ENCODE measurements around the gene PTPRCAP.

PTPRCAP gene

DNA sequence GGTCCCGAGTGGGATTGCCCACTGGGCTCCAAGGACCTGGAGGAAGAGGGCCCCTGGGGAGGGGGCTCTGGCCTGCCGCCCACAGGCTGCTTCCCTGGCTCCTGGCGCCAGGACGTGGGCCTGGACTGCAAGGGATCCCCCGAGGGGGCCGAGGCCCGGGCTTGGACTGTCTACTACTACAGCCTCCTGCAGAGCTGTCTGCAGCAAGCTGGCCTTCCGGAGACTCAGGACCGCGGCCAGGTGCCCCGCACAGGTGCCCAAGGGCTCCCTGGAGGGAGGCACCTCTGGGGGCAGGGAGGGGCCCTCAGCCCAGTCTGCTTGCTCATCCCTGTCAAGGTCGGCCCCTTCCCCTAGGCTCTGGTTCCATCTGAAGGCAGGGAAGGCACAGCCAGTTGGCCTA is 20.1 kb downstream of the PTPRCAP start:
- Histone ChIP-seq H3K9ac (no peak overlapping the region), H3K4me2 (no peak overlapping the region), H3K4me3 (IDR thresholded peaks at IDR 0.05; ENCODE audit: insufficient read depth, low read depth, low read length) (no peak overlapping the region), H3K27ac (no peak overlapping the region), H3K79me2 (ENCODE audit: insufficient read depth, low read depth) (no peaks in the 10 kb centered on the region), H3K27me3 (ENCODE audit: insufficient read depth, low read depth) (peaks cover 10% of the 10 kb centered on the region; the same call in 1 of the 2 replicates), H2AFZ (ENCODE audit: low read depth) (no peak overlapping the region), H3K4me1 (ENCODE audit: low read depth, poor library complexity, severe bottlenecking) (peaks cover 12% of the 10 kb centered on the region), H4K20me1 (ENCODE audit: insufficient read depth) (no peaks in the 10 kb centered on the region), H3K36me3 (ENCODE audit: insufficient read depth) (no peaks in the 10 kb centered on the region)
- TF ChIP-seq, protein P1, sequence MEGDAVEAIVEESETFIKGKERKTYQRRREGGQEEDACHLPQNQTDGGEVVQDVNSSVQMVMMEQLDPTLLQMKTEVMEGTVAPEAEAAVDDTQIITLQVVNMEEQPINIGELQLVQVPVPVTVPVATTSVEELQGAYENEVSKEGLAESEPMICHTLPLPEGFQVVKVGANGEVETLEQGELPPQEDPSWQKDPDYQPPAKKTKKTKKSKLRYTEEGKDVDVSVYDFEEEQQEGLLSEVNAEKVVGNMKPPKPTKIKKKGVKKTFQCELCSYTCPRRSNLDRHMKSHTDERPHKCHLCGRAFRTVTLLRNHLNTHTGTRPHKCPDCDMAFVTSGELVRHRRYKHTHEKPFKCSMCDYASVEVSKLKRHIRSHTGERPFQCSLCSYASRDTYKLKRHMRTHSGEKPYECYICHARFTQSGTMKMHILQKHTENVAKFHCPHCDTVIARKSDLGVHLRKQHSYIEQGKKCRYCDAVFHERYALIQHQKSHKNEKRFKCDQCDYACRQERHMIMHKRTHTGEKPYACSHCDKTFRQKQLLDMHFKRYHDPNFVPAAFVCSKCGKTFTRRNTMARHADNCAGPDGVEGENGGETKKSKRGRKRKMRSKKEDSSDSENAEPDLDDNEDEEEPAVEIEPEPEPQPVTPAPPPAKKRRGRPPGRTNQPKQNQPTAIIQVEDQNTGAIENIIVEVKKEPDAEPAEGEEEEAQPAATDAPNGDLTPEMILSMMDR (conservative IDR thresholded peaks at IDR 0.05; ENCODE audit: low read depth, low read length) = no peak

DNA sequence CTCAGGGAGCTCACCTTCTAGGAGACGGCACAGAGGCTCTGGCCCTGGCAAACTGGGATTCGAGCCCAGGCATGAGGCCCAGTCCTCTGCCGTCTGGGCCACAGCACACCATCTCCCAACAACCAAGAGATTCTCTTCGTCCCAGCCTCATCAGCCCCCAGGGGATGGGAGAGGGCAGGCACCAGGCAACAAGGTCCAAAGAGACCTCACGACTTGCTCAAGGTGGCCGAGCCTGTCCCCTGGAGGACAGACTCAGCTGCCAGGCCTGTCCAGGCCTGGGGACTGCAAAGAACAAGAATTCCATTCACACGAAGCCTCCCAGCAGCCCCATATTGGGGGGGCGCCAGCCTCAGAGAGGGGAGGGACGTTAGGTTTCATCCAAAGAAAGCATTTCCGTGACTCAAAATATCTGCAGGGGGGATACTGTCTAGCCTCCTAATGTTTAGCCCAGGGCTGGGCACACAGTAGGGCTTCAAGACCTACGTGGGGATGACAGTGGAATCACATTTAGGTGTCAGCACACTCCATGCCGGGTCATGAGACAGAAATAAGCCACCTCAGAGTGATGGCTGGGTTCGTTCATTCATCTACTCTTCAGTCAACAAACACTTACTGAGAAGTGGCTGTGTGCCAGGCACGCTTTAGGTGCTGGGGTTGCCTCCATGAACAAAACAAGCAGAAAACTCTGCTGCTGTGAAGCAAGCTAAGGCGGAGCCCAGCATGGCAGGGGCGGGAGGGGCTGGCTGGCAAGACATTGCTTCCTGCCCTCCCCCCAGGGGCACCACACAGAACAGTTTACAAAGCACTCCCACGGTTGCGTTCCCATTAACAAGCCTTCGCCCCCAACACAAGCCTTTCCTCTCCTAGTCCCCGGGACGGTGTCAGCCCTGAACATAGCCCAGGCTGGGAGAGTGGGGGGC is 20.8 kb downstream of the PTPRCAP start:
- Histone ChIP-seq H3K27me3 (ENCODE audit: insufficient read depth, low read depth) (peaks cover 12% of the 10 kb centered on the region; the same call in 1 of the 2 replicates), H3K36me3 (ENCODE audit: insufficient read depth) (no peaks in the 10 kb centered on the region), H3K4me1 (ENCODE audit: low read depth, poor library complexity, severe bottlenecking) (peaks cover 11% of the 10 kb centered on the region), H3K9ac (no peak overlapping the region), H3K79me2 (ENCODE audit: insufficient read depth, low read depth) (no peaks in the 10 kb centered on the region), H3K4me2 (no peak overlapping the region), H4K20me1 (ENCODE audit: insufficient read depth) (no peaks in the 10 kb centered on the region), H3K4me3 (IDR thresholded peaks at IDR 0.05; ENCODE audit: insufficient read depth, low read depth, low read length) (no peak overlapping the region), H2AFZ (ENCODE audit: low read depth) (no peak overlapping the region), H3K27ac (no peak overlapping the region)
- TF ChIP-seq, protein P1 (conservative IDR thresholded peaks at IDR 0.05; ENCODE audit: low read depth, low read length) = no peak

DNA sequence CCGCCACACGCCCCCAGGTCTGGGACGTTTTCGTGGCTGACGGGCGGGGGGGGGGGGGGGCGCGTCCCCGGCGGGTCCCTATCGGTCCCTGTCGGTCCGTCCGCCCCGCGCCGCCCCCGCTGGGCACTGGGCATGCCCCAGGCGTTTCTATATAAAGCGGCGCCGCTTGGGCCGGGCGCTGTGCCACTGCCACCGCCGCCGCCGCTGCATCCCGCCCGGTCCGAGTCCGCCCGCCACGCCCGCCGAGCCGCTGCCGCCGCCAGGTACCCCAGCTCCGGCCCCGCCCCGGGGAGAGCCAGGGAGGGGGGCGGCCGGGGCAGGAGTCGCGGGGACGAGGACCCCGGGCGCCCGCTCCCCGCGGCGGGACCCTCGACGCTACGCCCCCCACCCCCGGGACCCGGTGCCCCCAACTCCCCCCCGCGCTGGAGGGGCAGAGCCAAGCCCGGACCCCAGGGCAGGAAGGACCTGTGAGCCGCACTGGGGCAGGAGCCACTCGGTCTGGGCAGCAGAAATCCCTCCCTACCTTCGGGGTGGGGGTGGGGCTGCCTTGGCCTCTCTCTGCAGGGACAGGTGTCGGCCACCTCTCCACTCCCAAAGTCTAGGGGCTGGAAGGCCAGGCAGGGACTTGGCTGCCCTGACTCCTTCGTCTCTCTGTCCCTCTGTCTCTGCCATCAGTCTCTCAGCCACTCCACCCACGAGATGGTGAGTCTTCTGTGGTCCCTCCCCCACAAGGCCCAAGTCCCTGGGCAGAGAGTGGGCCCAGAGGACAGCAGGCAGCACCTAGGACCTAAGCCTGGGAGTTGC is 21.8 kb downstream of the PTPRCAP start, which contains the start of gene CARNS1:
CARNS1 (plus strand) TSS at position 178 of the 804 bp plus-strand sequence; CDS start at position 700, 522 bp downstream.
- peaks cover 16% of the 10 kb centered on the region; the same call in 1 of the 2 replicates for H3K27me3 ChIP-seq (ENCODE audit: insufficient read depth, low read depth)
- H2AFZ ChIP-seq (ENCODE audit: low read depth) = no peak within 1 kb of the TSS
- H3K79me2 ChIP-seq (ENCODE audit: insufficient read depth, low read depth) = no peaks in the 10 kb centered on the region
- TF ChIP-seq, protein P1 (conservative IDR thresholded peaks at IDR 0.05; ENCODE audit: low read depth, low read length) = no peak
- H3K4me3 ChIP-seq (IDR thresholded peaks at IDR 0.05; ENCODE audit: insufficient read depth, low read depth, low read length) = no peak within 1 kb of the TSS
- H3K9ac ChIP-seq = no peak within 1 kb of the TSS
- no peak within 1 kb of the TSS for H3K27ac ChIP-seq
- peaks cover 7% of the 10 kb centered on the region for H3K4me1 ChIP-seq (ENCODE audit: low read depth, poor library complexity, severe bottlenecking)
- H3K4me2 ChIP-seq = no peak within 1 kb of the TSS
- no peaks in the 10 kb centered on the region for H3K36me3 ChIP-seq (ENCODE audit: insufficient read depth)
- no peaks in the 10 kb centered on the region for H4K20me1 ChIP-seq (ENCODE audit: insufficient read depth)

DNA sequence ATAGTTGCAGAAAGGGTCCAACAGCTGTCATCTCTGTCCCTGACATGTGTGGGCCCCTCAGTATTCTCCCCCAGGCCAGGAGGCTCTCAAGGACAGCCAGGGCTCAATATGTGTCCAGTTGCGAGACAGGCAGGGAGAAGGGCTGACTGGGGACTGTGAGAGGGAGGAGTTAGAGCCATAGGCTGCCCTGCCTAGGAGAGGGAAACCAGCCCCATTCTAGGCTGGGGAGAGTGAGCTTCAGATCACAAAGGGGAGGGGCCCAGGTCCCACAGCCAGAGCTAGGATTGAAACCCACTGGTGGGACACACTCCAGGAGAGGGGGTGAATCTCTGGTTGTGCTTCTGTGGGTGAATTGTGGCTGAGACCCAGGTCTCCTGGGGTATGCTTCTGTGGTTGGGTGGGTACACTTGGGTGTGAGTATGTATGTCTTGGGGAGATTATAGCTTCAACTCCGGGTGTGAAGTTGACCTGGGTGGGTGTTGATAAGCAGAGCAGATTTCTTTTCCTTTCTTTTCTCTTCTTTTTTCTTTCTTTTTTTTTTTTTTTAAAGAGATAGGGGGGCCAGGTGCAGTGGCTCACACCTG is 24.1 kb downstream of the PTPRCAP start:
- Histone ChIP-seq H2AFZ (ENCODE audit: low read depth) (no peak overlapping the region), H3K9ac (no peak overlapping the region), H3K27me3 (ENCODE audit: insufficient read depth, low read depth) (peaks cover 16% of the 10 kb centered on the region; the same call in 1 of the 2 replicates), H4K20me1 (ENCODE audit: insufficient read depth) (no peaks in the 10 kb centered on the region), H3K4me3 (IDR thresholded peaks at IDR 0.05; ENCODE audit: insufficient read depth, low read depth, low read length) (no peak overlapping the region), H3K36me3 (ENCODE audit: insufficient read depth) (no peaks in the 10 kb centered on the region), H3K27ac (no peak overlapping the region), H3K4me2 (no peak overlapping the region), H3K79me2 (ENCODE audit: insufficient read depth, low read depth) (no peaks in the 10 kb centered on the region), H3K4me1 (ENCODE audit: low read depth, poor library complexity, severe bottlenecking) (no peaks in the 10 kb centered on the region)
- TF ChIP-seq, protein P1 (conservative IDR thresholded peaks at IDR 0.05; ENCODE audit: low read depth, low read length) = no peak

Measured in KMS-11 (cell line).